NCI-H187 treated with DMSO at 0.1 percent for 48 hours (cell line): Measurements from ENCODE around the gene FBH1.

ENCODE experiments used
- DNase-seq: peaks from one replicate; lab custom pipeline; 2025; lab: John Stamatoyannopoulos, UW

Gene FBH1

GRCh38 chr10:5981529-5981928, 91.5 kb downstream of the FBH1 start:
- no peak for DNase-seq

GRCh38 chr10:5983774-5984173, 93.7 kb downstream of the FBH1 start:
- DNase-seq = no peak

- DNase-seq = no peak
These were observed 95.0 kb downstream of the FBH1 start for GRCh38 chr10:5985029-5985428.
